ENCODE measurements around the gene SLC25A17. TPM values are rescaled to one million over a fixed set of nuclear protein-coding genes. Genes with fewer than 3 reads are reported as not detected.
"Not testable (repeated sequence)": the region's sequence is repeated elsewhere in the genome, so short reads cannot be mapped to it uniquely, and the experiment has no call there.

Gene SLC25A17
- total and polyA plus RNA-seq, 9 donors = 19.2 to 25.8 (median 22.4) TPM

DNA sequence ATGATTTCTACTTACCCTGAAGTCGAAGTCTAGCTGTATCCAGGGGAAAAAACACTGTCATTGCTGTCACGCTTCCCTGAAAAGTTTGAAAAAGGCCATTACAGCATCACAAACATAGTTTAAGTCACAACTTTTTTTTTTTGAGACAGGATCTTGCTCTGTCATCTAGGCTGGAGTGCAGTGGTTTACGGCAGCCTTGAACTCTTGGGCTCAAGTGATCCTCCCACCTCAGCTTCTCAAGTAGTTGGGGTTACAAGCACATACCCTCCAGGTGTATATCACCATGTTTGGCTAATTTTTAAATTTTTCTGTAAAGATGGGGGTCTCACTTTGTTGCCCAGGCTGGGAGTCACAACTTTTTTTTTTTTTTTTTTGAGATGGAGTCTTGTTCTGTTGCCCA, 20.1 kb downstream of the SLC25A17 start:
- DNase-seq = no peak
- no peak overlapping the region for H3K4me3 ChIP-seq (ENCODE audit: low read length)
- H3K4me1 ChIP-seq (ENCODE audit: control insufficient read depth, insufficient read depth, low read length) = no peaks in the 10 kb centered on the region
- H3K9me3 ChIP-seq (replicated peaks; ENCODE audit: control insufficient read depth, low read depth, low read length) = no peaks in the 10 kb centered on the region
- H3K27ac ChIP-seq (ENCODE audit: low read length) = no peak overlapping the region
- H3K36me3 ChIP-seq (ENCODE audit: control insufficient read depth, insufficient read depth, low read length) = no peaks in the 10 kb centered on the region
- H3K27me3 ChIP-seq (ENCODE audit: control insufficient read depth, insufficient read depth, low read length) = no peaks in the 10 kb centered on the region
- no CpG with 5 or more reads among the region's 3 CpGs for WGBS (ENCODE audit: insufficient coverage)

DNA sequence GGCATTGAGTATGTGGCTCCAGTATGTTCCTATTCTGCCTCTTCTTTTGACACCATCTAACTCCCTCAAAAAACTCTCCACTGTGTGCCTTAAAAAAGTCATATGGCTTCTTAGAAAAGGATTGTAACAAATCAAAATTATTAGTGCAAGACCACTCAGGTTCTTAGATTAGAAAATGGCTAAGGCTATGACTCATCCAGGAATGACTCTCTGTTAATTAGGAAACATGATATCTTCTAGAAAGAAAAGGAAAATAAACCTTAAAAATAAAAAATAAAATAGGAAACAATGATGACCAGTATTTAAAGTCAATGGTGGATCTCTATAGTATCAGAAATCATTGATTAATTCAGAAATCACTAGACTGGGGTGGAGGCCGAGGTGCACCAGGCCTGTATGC, 21.7 kb downstream of the SLC25A17 start:
- Histone ChIP-seq H3K27ac (ENCODE audit: low read length) (no peak overlapping the region), H3K9me3 (replicated peaks; ENCODE audit: control insufficient read depth, low read depth, low read length) (no peaks in the 10 kb centered on the region), H3K4me3 (ENCODE audit: low read length) (no peak overlapping the region), H3K36me3 (ENCODE audit: control insufficient read depth, insufficient read depth, low read length) (peaks cover 2% of the 10 kb centered on the region), H3K4me1 (ENCODE audit: control insufficient read depth, insufficient read depth, low read length) (no peaks in the 10 kb centered on the region), H3K27me3 (ENCODE audit: control insufficient read depth, insufficient read depth, low read length) (no peaks in the 10 kb centered on the region)
- no peak for DNase-seq
- WGBS (ENCODE audit: insufficient coverage) = 100% methylated on average over 1 of the region's 1 CpG

DNA sequence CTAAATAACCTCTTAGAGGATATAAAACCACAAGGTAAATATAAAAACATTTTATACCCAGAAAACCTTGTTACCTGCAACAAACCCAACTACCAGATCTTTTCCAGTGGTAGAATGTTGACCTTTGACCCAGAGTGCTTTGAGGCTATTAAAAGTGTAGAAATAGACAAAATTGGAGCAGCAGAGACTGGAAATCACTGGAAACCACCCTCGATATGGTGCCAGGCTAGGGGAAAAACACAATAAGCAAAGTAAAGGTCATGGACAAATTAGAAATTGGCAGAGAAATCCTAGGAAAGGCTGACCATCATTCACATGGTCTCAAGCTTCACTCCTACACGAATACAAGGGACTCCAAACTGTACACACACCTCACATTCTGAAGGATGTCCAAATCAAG, 26.7 kb downstream of the SLC25A17 start:
- DNase-seq = no peak
- WGBS (ENCODE audit: insufficient coverage) = no CpG with 5 or more reads among the region's 2 CpGs
- H3K36me3 ChIP-seq (ENCODE audit: control insufficient read depth, insufficient read depth, low read length) = peaks cover 11% of the 10 kb centered on the region

DNA sequence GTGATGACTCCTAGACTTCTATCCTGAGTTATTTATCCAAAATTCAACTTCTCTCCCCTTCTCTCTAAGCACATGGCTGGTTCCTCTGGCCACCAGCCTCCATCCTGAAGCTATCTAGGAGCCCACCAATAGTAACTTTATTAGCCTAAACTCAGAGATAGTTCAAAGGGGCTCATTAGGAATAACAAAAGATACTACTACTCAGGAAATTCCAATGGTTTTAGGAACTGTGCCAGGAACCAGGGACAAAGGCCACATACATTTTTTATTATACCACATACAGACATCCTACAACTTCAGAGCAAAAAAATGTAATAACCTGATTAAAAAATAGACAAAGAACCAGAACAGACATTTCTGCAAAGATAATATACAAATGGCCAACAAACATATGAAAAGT, 27.9 kb downstream of the SLC25A17 start:
- Histone ChIP-seq H3K36me3 (ENCODE audit: control insufficient read depth, insufficient read depth, low read length) (peaks cover 11% of the 10 kb centered on the region), H3K27ac (ENCODE audit: low read length) (no peak overlapping the region), H3K4me3 (ENCODE audit: low read length) (no peak overlapping the region), H3K27me3 (ENCODE audit: control insufficient read depth, insufficient read depth, low read length) (no peaks in the 10 kb centered on the region), H3K9me3 (replicated peaks; ENCODE audit: control insufficient read depth, low read depth, low read length) (no peaks in the 10 kb centered on the region), H3K4me1 (ENCODE audit: control insufficient read depth, insufficient read depth, low read length) (no peaks in the 10 kb centered on the region)
- DNase-seq = no peak

More for the DNA sequence above, 26.7 kb downstream of the SLC25A17 start:
- H3K4me1 ChIP-seq (ENCODE audit: control insufficient read depth, insufficient read depth, low read length) = no peaks in the 10 kb centered on the region
- H3K27ac ChIP-seq (ENCODE audit: low read length) = no peak overlapping the region
- no peak overlapping the region for H3K4me3 ChIP-seq (ENCODE audit: low read length)
- no peaks in the 10 kb centered on the region for H3K9me3 ChIP-seq (replicated peaks; ENCODE audit: control insufficient read depth, low read depth, low read length)
- no peaks in the 10 kb centered on the region for H3K27me3 ChIP-seq (ENCODE audit: control insufficient read depth, insufficient read depth, low read length)

DNA sequence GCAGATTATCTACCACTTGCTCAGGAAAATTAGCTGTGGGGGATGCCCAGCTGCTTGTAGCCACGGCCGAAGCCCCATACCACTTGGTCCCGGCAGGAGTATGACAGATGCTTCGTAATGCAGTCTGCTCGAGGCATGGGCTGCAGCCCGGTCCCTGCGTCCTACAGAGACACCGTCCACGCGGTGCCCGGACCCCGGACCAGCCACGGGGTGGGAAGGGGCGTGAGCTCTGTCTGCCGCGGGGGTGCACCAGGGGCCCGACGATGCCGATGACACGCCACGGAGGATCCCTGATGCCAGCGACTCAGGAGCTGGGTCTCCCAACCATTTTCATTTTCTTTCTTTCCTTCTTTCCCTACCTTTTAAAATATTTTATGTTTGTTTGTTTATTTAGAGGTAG, 30.0 kb downstream of the SLC25A17 start:
- WGBS (ENCODE audit: insufficient coverage) = over 99% methylated on average over 9 of the region's 22 CpGs
- H3K4me3 ChIP-seq (ENCODE audit: low read length) = no peak overlapping the region

DNA sequence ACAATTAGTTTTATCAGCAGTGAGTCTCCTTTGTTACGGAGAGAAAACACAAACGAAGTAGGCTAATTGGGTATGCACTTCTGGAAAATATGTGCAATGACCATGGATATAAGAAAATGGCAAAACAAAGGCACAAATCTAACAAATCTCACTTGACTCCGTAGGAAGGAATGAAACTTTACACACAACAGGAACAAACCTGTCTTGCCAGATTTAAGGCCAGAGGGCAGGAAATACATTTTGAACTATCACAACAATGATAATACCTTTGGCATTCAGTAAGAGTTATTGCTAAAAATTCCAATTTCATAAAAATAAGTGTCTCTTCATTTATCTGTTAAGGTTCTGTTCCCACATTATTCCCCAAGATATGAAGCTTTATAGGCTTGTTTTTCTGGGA, 36.6 kb downstream of the SLC25A17 start:
- Histone ChIP-seq H3K9me3 (replicated peaks; ENCODE audit: control insufficient read depth, low read depth, low read length) (no peaks in the 10 kb centered on the region), H3K27ac (ENCODE audit: low read length) (no peak overlapping the region), H3K4me3 (ENCODE audit: low read length) (no peak overlapping the region), H3K4me1 (ENCODE audit: control insufficient read depth, insufficient read depth, low read length) (no peaks in the 10 kb centered on the region), H3K27me3 (ENCODE audit: control insufficient read depth, insufficient read depth, low read length) (no peaks in the 10 kb centered on the region), H3K36me3 (ENCODE audit: control insufficient read depth, insufficient read depth, low read length) (peaks cover 24% of the 10 kb centered on the region)
- DNase-seq = no peak
- WGBS (ENCODE audit: insufficient coverage) = no CpG with 5 or more reads among the region's 3 CpGs

More for the DNA sequence above, 30.0 kb downstream of the SLC25A17 start:
- H3K27ac ChIP-seq (ENCODE audit: low read length) = no peak overlapping the region
- H3K27me3 ChIP-seq (ENCODE audit: control insufficient read depth, insufficient read depth, low read length) = no peaks in the 10 kb centered on the region
- no peak for DNase-seq
- H3K36me3 ChIP-seq (ENCODE audit: control insufficient read depth, insufficient read depth, low read length) = peaks cover 25% of the 10 kb centered on the region
- no peaks in the 10 kb centered on the region for H3K9me3 ChIP-seq (replicated peaks; ENCODE audit: control insufficient read depth, low read depth, low read length)
- H3K4me1 ChIP-seq (ENCODE audit: control insufficient read depth, insufficient read depth, low read length) = no peaks in the 10 kb centered on the region

DNA sequence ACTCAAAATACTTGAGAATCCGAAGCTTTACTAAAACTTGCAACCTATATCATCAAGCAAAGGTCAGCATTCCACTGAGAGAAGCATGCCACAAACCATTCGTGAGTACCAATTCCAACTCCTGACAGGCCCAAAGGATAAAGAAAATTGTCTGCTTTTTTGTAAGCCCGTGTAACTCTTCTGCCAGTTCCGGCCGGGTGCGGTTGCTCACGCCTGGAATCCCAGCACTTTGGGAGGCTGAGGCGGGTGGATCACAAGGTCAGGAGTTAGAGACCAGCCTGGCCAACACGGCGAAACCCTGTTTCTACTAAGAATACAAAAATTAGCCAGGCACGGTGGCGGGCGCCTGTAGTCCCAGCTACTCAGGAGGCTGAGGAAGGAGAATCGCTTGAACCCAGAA, 37.4 kb downstream of the SLC25A17 start:
- H3K27ac ChIP-seq (ENCODE audit: low read length); H3K9me3 ChIP-seq (replicated peaks; ENCODE audit: control insufficient read depth, low read depth, low read length); H3K27me3 ChIP-seq (ENCODE audit: control insufficient read depth, insufficient read depth, low read length); DNase-seq; H3K4me1 ChIP-seq (ENCODE audit: control insufficient read depth, insufficient read depth, low read length); H3K4me3 ChIP-seq (ENCODE audit: low read length): not testable (repeated sequence)
- WGBS (ENCODE audit: insufficient coverage) = 100% methylated on average over 3 of the region's 14 CpGs
- peaks cover 27% of the 10 kb centered on the region for H3K36me3 ChIP-seq (ENCODE audit: control insufficient read depth, insufficient read depth, low read length)

DNA sequence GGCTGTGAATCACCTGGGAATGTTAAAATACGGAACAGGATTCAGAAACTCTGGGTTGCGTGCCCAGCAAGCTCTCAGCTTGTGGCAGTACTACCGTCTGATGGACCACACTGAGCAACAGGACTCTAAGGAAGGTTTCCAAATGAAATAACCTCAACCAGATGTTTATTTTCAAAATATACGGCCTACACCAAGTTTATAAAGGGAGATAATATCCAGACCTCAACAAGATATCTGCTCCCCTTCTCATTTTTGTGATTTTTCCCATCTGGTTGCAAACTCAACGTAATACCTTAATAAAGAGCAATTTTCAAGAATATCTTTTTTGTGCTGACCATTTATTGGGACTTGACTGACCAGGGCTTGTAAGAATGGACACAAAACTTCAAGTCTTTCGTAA, 49.4 kb downstream of the SLC25A17 start:
- 78% methylated on average over 1 of the region's 6 CpGs for WGBS (ENCODE audit: insufficient coverage)
- Histone ChIP-seq H3K36me3 (ENCODE audit: control insufficient read depth, insufficient read depth, low read length) (peaks cover 27% of the 10 kb centered on the region), H3K27me3 (ENCODE audit: control insufficient read depth, insufficient read depth, low read length) (no peaks in the 10 kb centered on the region), H3K4me3 (ENCODE audit: low read length) (no peak overlapping the region), H3K9me3 (replicated peaks; ENCODE audit: control insufficient read depth, low read depth, low read length) (no peaks in the 10 kb centered on the region), H3K4me1 (ENCODE audit: control insufficient read depth, insufficient read depth, low read length) (no peaks in the 10 kb centered on the region), H3K27ac (ENCODE audit: low read length) (no peak overlapping the region)
- DNase-seq = no peak

DNA sequence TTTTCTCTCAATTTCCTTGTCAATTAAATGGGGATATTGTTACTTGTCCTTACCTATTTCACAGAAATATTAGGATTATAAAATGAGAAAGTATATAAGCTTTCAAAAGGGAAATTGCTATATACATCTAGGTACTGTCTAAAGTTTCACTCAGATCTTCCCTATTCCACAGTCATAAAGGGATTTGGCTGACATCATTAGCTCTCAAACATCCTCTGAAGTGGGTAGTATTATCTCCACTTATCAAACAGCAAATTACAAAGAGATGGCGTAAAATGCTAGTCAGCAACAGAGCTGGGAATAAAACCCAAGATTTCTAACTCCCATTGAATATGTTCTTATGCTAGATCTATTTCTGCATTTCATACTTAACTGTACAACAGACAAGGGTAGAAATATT, 50.9 kb downstream of the SLC25A17 start:
- H3K4me3 ChIP-seq (ENCODE audit: low read length) = no peak overlapping the region
- no peaks in the 10 kb centered on the region for H3K4me1 ChIP-seq (ENCODE audit: control insufficient read depth, insufficient read depth, low read length)
- H3K9me3 ChIP-seq (replicated peaks; ENCODE audit: control insufficient read depth, low read depth, low read length) = no peaks in the 10 kb centered on the region
- no peak for DNase-seq
- peaks cover 22% of the 10 kb centered on the region for H3K36me3 ChIP-seq (ENCODE audit: control insufficient read depth, insufficient read depth, low read length)
- H3K27ac ChIP-seq (ENCODE audit: low read length) = no peak overlapping the region
- WGBS (ENCODE audit: insufficient coverage) = no CpG with 5 or more reads among the region's 1 CpG
- no peaks in the 10 kb centered on the region for H3K27me3 ChIP-seq (ENCODE audit: control insufficient read depth, insufficient read depth, low read length)

DNA sequence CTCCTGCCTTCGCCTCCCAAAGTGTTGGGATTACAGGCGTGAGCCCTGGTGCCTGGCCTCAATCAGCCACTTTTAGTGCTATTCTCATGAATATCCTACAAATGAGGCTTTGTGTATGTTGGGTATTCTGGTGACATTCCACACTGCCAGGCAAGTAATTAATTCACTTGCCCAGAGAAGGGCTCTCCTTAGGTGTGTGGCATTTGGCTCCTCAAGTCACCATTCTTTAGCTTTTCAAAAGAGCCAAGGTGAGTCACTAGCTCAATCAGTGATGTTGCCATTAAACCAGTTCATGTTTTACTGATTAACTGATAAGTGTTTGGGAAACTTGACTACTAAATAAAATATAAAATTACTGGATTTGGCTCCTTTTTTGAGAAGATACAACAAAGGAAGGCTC, 52.2 kb downstream of the SLC25A17 start:
- no peak overlapping the region for H3K4me3 ChIP-seq (ENCODE audit: low read length)
- H3K27me3 ChIP-seq (ENCODE audit: control insufficient read depth, insufficient read depth, low read length) = no peaks in the 10 kb centered on the region
- peaks cover 14% of the 10 kb centered on the region for H3K36me3 ChIP-seq (ENCODE audit: control insufficient read depth, insufficient read depth, low read length)
- no peaks in the 10 kb centered on the region for H3K9me3 ChIP-seq (replicated peaks; ENCODE audit: control insufficient read depth, low read depth, low read length)
- WGBS (ENCODE audit: insufficient coverage) = no CpG with 5 or more reads among the region's 2 CpGs
- no peak overlapping the region for H3K27ac ChIP-seq (ENCODE audit: low read length)
- H3K4me1 ChIP-seq (ENCODE audit: control insufficient read depth, insufficient read depth, low read length) = no peaks in the 10 kb centered on the region
- no peak for DNase-seq

DNA sequence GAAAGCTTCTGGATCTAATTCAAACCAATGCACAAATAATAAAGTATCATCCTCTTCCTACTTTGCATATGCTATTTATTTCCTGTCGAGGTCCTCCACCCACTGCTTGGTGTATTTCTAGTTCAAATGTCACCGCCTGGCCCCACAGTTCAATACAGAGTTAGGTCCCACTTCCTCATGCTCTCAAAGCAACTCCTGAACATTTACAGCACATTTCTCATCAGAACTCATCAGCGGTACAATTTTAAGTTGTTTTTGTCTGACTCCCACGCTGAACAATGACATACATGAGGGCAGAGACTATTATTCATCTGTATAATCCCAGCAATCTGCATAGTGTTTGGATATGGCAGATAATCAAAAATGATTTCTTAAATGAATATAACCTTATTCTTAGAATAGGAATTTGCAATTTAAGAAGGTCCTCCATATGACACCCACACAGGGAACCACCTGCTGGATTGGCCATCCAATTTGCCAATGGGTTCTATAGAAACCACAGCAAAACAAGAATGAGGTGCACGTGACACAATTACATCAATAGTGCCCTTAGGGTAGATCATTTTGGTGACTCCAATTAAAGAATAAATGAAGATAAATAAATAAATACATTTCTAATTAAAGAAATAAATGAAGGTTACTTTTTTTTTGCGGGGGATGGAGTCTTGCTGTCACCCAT, 54.2 kb downstream of the SLC25A17 start:
- Histone ChIP-seq H3K27me3 (ENCODE audit: control insufficient read depth, insufficient read depth, low read length) (no peaks in the 10 kb centered on the region), H3K9me3 (replicated peaks; ENCODE audit: control insufficient read depth, low read depth, low read length) (no peaks in the 10 kb centered on the region), H3K4me1 (ENCODE audit: control insufficient read depth, insufficient read depth, low read length) (no peaks in the 10 kb centered on the region), H3K27ac (ENCODE audit: low read length) (no peak overlapping the region), H3K4me3 (ENCODE audit: low read length) (no peak overlapping the region), H3K36me3 (ENCODE audit: control insufficient read depth, insufficient read depth, low read length) (peaks cover 8% of the 10 kb centered on the region)
- WGBS (ENCODE audit: insufficient coverage) = 58% methylated on average over 2 of the region's 6 CpGs
- DNase-seq = peak; percentile 4

All from muscle of leg (tissue), 11 donors.